GM23338 (cell line): ENCODE measurements around the gene SLC41A3.

Experiments
- CREB1 ChIP-seq: fragments of 250-450 bp; sonication (Bioruptor Pico); IDR thresholded peaks from 2 replicates; pipeline ENCODE4 v1.5.0; 2020; ENCODE audit warnings: low read depth, mild to moderate bottlenecking, moderate library complexity
- CTCF ChIP-seq, 2 experiments: fragments of 200-600 bp in 1 of 2; sonication (generic) in 1 of 2; conservative IDR thresholded peaks; 2 replicates each; pipeline versions ENCODE4 v1.5.1 to v1.6.1; 2016 to 2017; ENCODE audit warnings: antibody characterized with exemption in 2 of 2, low read depth in 2 of 2, mild to moderate bottlenecking in 2 of 2, moderate library complexity in 1 of 2
- ETS1 ChIP-seq: IDR thresholded peaks from 2 replicates; pipeline ENCODE4 v1.6.1; 2016; ENCODE audit warnings: antibody characterized with exemption
- EZH2 ChIP-seq: fragments of 200-600 bp; sonication (generic); IDR thresholded peaks from one replicate; pipeline ENCODE4 v1.8.0; 2017; ENCODE audit warnings: antibody characterized with exemption, mild to moderate bottlenecking, low read depth; ENCODE audit not compliant: unreplicated experiment
- EZH2phosphoT487 ChIP-seq: fragments of 200-600 bp; sonication (generic); IDR thresholded peaks from one replicate; pipeline ENCODE4 v1.8.1; 2018; ENCODE audit warnings: antibody characterized with exemption; ENCODE audit not compliant: unreplicated experiment
- JUNB ChIP-seq: IDR thresholded peaks from one replicate; pipeline ENCODE4 v1.6.1; 2016; ENCODE audit warnings: antibody characterized with exemption; ENCODE audit not compliant: unreplicated experiment
- POLR2AphosphoS5 ChIP-seq: IDR thresholded peaks from 2 replicates; pipeline ENCODE4 v1.6.1; 2016; ENCODE audit warnings: antibody characterized with exemption, low read depth
- REST ChIP-seq: IDR thresholded peaks from one replicate; pipeline ENCODE4 v1.6.1; 2018; ENCODE audit warnings: antibody characterized with exemption; ENCODE audit not compliant: unreplicated experiment
- ZNF114 ChIP-seq: fragments of 250-450 bp; sonication (Bioruptor Pico); IDR thresholded peaks from 2 replicates; pipeline ENCODE4 v1.5.0; 2020; ENCODE audit warnings: mild to moderate bottlenecking, moderate library complexity
- ZNF462 ChIP-seq: fragments of 250-450 bp; sonication (Bioruptor Pico); IDR thresholded peaks from 2 replicates; pipeline ENCODE4 v1.5.0; 2020; ENCODE audit warnings: mild to moderate bottlenecking, moderate library complexity

GRCh38 chr3:126100634-126101301 is 16.8 kb upstream of the SLC41A3 start:
- no peak for TF ChIP-seq CTCF (conservative IDR thresholded peaks at IDR 0.05; ENCODE audit: low read depth in 2 of 2)
- TF ChIP-seq EZH2, result no peak
- no peak for TF ChIP-seq JUNB
- TF ChIP-seq EZH2phosphoT487, result no peak
- TF ChIP-seq REST, result no peak
- TF ChIP-seq CREB1 (CRISPR knock-in tag), result no peak
- TF ChIP-seq POLR2AphosphoS5, result no peak
- TF ChIP-seq ZNF462 (CRISPR knock-in tag), result no peak
- no peak for TF ChIP-seq ZNF114 (CRISPR knock-in tag)
- TF ChIP-seq ETS1, result no peak
